ENCODE results near the gene TRIM8.

TRIM8 gene

GRCh38 chr10:102645741-102646609, 1.7 kb downstream of the TRIM8 start:
- Mint-ChIP-seq H3K27me3 (no peaks in the 10 kb centered on the region), H3K36me3 (peaks cover 10% of the 10 kb centered on the region), H3K4me3 (peak overlapping the region; percentile 92), H3K27ac (peak overlapping the region; percentile 96), H3K4me1 (peaks cover 55% of the 10 kb centered on the region), H3K9me3 (no peaks in the 10 kb centered on the region)
- CTCF ChIA-PET, result interaction anchor here (0.6 to 4.1 kb wide), 7 partner anchors 10 to 68 kb away, joined by 3 to 17 read pairs (median 6); partner anchors contain the start of genes ARL3 and SFXN2
- peak; percentile 81 for DNase-seq

- peak; percentile 66 for DNase-seq
Observed at GRCh38 chr10:102646610-102647442, 2.5 kb downstream of the TRIM8 start.

GRCh38 chr10:102647443-102648268, 3.4 kb downstream of the TRIM8 start:
- CTCF ChIA-PET, result interaction anchor here (0.6 to 4.1 kb wide), 4 partner anchors 14 to 577 kb away, joined by 3 to 17 read pairs (median 6); partner anchors contain the start of genes ARL3 and SFXN2
- H3K9me3 Mint-ChIP-seq, result no peaks in the 10 kb centered on the region
- H3K36me3 Mint-ChIP-seq, result peaks cover 16% of the 10 kb centered on the region
- DNase-seq, result no peak
- H3K4me3 Mint-ChIP-seq, result peak overlapping the region; percentile 92
- no peaks in the 10 kb centered on the region for H3K27me3 Mint-ChIP-seq
- peaks cover 65% of the 10 kb centered on the region for H3K4me1 Mint-ChIP-seq
- peak overlapping the region; percentile 96 for H3K27ac Mint-ChIP-seq

More at GRCh38 chr10:102646610-102647442, 2.5 kb downstream of the TRIM8 start:
- CTCF ChIA-PET, result interaction anchor here (0.6 to 4.1 kb wide), 6 partner anchors 11 to 576 kb away, joined by 3 to 17 read pairs (median 6); partner anchors contain the start of genes ARL3 and SFXN2
- no peaks in the 10 kb centered on the region for H3K27me3 Mint-ChIP-seq
- peak overlapping the region; percentile 96 for H3K27ac Mint-ChIP-seq
- H3K36me3 Mint-ChIP-seq, result peaks cover 10% of the 10 kb centered on the region
- peaks cover 58% of the 10 kb centered on the region for H3K4me1 Mint-ChIP-seq
- no peaks in the 10 kb centered on the region for H3K9me3 Mint-ChIP-seq
- peak overlapping the region; percentile 92 for H3K4me3 Mint-ChIP-seq

GRCh38 chr10:102648269-102648888, 4.1 kb downstream of the TRIM8 start:
- Mint-ChIP-seq H3K27ac (peak overlapping the region; percentile 96), H3K9me3 (no peaks in the 10 kb centered on the region), H3K27me3 (no peaks in the 10 kb centered on the region), H3K36me3 (peaks cover 22% of the 10 kb centered on the region), H3K4me1 (peaks cover 72% of the 10 kb centered on the region), H3K4me3 (peak overlapping the region; percentile 92)
- no peak for DNase-seq
- CTCF ChIA-PET, result interaction anchor here (1.0 kb wide), 1 partner anchor 26 kb away, joined by 4 read pairs; no protein-coding TSS in a partner anchor

- CTCF ChIA-PET, result interaction anchor here (0.9 to 1.7 kb wide), 3 partner anchors 9 to 25 kb away, joined by 3 to 4 read pairs (median 4); no protein-coding TSS in a partner anchor
- no peaks in the 10 kb centered on the region for H3K27me3 Mint-ChIP-seq
- H3K4me3 Mint-ChIP-seq, result peak overlapping the region; percentile 55
- H3K4me1 Mint-ChIP-seq, result peaks cover 78% of the 10 kb centered on the region
- DNase-seq, result peak; percentile 59
- peaks cover 28% of the 10 kb centered on the region for H3K36me3 Mint-ChIP-seq
- peak overlapping the region; percentile 96 for H3K27ac Mint-ChIP-seq
- H3K9me3 Mint-ChIP-seq, result no peaks in the 10 kb centered on the region
Observed at GRCh38 chr10:102648889-102649796, 4.9 kb downstream of the TRIM8 start.

- CTCF ChIA-PET, result interaction anchor here (0.9 to 1.7 kb wide), 3 partner anchors 9 to 24 kb away, joined by 3 to 4 read pairs (median 4); no protein-coding TSS in a partner anchor
Observed at GRCh38 chr10:102649797-102650654, 5.7 kb downstream of the TRIM8 start.

GRCh38 chr10:102650655-102651454, 6.6 kb downstream of the TRIM8 start:
- no peaks in the 10 kb centered on the region for H3K27me3 Mint-ChIP-seq
- DNase-seq, result no peak
- peak overlapping the region; percentile 85 for H3K27ac Mint-ChIP-seq
- CTCF ChIA-PET, result interaction anchor here (0.6 to 2.8 kb wide), 5 partner anchors 15 to 477 kb away, joined by 3 to 14 read pairs (median 5); no protein-coding TSS in a partner anchor
- no peak overlapping the region for H3K4me3 Mint-ChIP-seq
- peaks cover 78% of the 10 kb centered on the region for H3K4me1 Mint-ChIP-seq
- H3K36me3 Mint-ChIP-seq, result peaks cover 34% of the 10 kb centered on the region
- H3K9me3 Mint-ChIP-seq, result no peaks in the 10 kb centered on the region

More at GRCh38 chr10:102649797-102650654, 5.7 kb downstream of the TRIM8 start:
- H3K9me3 Mint-ChIP-seq, result no peaks in the 10 kb centered on the region
- no peak overlapping the region for H3K27ac Mint-ChIP-seq
- H3K27me3 Mint-ChIP-seq, result no peaks in the 10 kb centered on the region
- H3K4me3 Mint-ChIP-seq, result no peak overlapping the region
- no peak for DNase-seq
- H3K4me1 Mint-ChIP-seq, result peaks cover 78% of the 10 kb centered on the region
- peaks cover 35% of the 10 kb centered on the region for H3K36me3 Mint-ChIP-seq

GRCh38 chr10:102651455-102652169, 7.3 kb downstream of the TRIM8 start:
- CTCF ChIA-PET, result interaction anchor here (0.9 to 2.8 kb wide), 4 partner anchors 15 to 46 kb away, joined by 3 to 14 read pairs (median 6); no protein-coding TSS in a partner anchor
- peaks cover 70% of the 10 kb centered on the region for H3K4me1 Mint-ChIP-seq
- no peaks in the 10 kb centered on the region for H3K9me3 Mint-ChIP-seq
- H3K4me3 Mint-ChIP-seq, result no peak overlapping the region
- H3K27ac Mint-ChIP-seq, result peak overlapping the region; percentile 85
- peaks cover 32% of the 10 kb centered on the region for H3K36me3 Mint-ChIP-seq
- no peaks in the 10 kb centered on the region for H3K27me3 Mint-ChIP-seq
- DNase-seq, result no peak

GRCh38 chr10:102652170-102652916, 8.1 kb downstream of the TRIM8 start:
- DNase-seq, result no peak
- CTCF ChIA-PET, result interaction anchor here (1.2 to 2.8 kb wide), 3 partner anchors 18 to 47 kb away, joined by 3 to 14 read pairs (median 9); no protein-coding TSS in a partner anchor
- peak overlapping the region; percentile 30 for H3K4me3 Mint-ChIP-seq
- H3K36me3 Mint-ChIP-seq, result peaks cover 37% of the 10 kb centered on the region
- H3K9me3 Mint-ChIP-seq, result no peaks in the 10 kb centered on the region
- H3K27ac Mint-ChIP-seq, result peak overlapping the region; percentile 85
- H3K27me3 Mint-ChIP-seq, result no peaks in the 10 kb centered on the region
- peaks cover 65% of the 10 kb centered on the region for H3K4me1 Mint-ChIP-seq

DNA sequence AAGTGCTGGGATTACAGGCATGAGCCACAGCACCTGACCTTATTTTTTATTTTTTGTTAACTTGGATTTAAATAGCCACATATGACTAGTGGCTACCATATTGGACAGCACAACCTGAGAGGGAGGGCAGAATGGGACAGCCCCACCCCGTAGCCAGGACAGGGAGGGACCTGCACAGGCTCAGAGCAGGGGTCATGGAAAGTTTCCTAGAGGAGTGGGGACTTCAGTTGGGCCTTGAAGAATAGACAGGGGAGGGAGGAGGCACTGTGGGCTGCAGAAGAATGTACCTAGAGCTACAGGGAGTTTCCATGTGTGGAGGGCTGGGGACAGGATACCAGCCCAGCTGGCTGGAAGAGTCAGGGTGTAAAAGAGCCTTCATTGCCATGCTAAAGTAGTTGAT, 8.8 kb downstream of the TRIM8 start:
- CTCF ChIA-PET, result interaction anchor here (1.6 to 2.8 kb wide), 3 partner anchors 8 to 22 kb away, joined by 4 to 14 read pairs (median 9); partner anchors contain the start of gene TRIM8
- no peak overlapping the region for H3K27ac Mint-ChIP-seq
- peaks cover 65% of the 10 kb centered on the region for H3K4me1 Mint-ChIP-seq
- DNase-seq, result no peak
- H3K36me3 Mint-ChIP-seq, result peaks cover 43% of the 10 kb centered on the region
- no peaks in the 10 kb centered on the region for H3K27me3 Mint-ChIP-seq
- no peaks in the 10 kb centered on the region for H3K9me3 Mint-ChIP-seq
- no peak overlapping the region for H3K4me3 Mint-ChIP-seq
